K562 (cell line): ENCODE measurements around the gene ENOX2. TPM values are rescaled to one million over a fixed set of nuclear protein-coding genes. Genes with fewer than 3 reads are reported as not detected.

Experiments used
- BHLHE40 ChIP-seq: IDR thresholded peaks from 2 replicates; pipeline ENCODE4 v1.6.1; 2011; ENCODE audit warnings: low read length, improper control_type of control experiment
- DPF2 ChIP-seq: fragments of 450-650 bp; IDR thresholded peaks from 2 replicates; pipeline ENCODE4 v1.6.1; 2016
- ESRRA ChIP-seq: fragments of 450-650 bp; IDR thresholded peaks from 2 replicates; pipeline ENCODE4 v1.6.1; 2014; ENCODE audit warnings: low read depth, mild to moderate bottlenecking, moderate library complexity, borderline replicate concordance
- GATAD2B ChIP-seq: fragments of 450-650 bp; IDR thresholded peaks from 2 replicates; pipeline ENCODE4 v1.6.1; 2017; ENCODE audit warnings: mild to moderate bottlenecking, borderline replicate concordance
- HCFC1 ChIP-seq: IDR thresholded peaks from 2 replicates; pipeline ENCODE4 v1.6.1; 2012; ENCODE audit warnings: low read depth, low read length, improper control_type of control experiment
- MBD1 ChIP-seq: fragments of 250-450 bp; sonication (Bioruptor Pico); IDR thresholded peaks from 2 replicates; pipeline ENCODE4 v1.8.0; 2022; ENCODE audit warnings: inconsistent platforms
- MITF ChIP-seq: IDR thresholded peaks from 2 replicates; pipeline ENCODE4 v1.6.1; 2014; ENCODE audit warnings: antibody characterized with exemption
- MXI1 ChIP-seq: IDR thresholded peaks from 2 replicates; pipeline ENCODE4 v1.6.1; 2011; ENCODE audit warnings: low read depth, mild to moderate bottlenecking, improper control_type of control experiment, low read length
- RBM14 ChIP-seq: fragments of 200-400 bp; formaldehyde crosslinking; IDR thresholded peaks from 2 replicates; pipeline ENCODE4 v1.6.1; 2018; ENCODE audit warnings: low read depth, mild to moderate bottlenecking, low read length, moderate library complexity, borderline replicate concordance; ENCODE audit not compliant: insufficient read depth
- THAP12 ChIP-seq: fragments of 250-450 bp; sonication (Bioruptor Pico); IDR thresholded peaks from 2 replicates; pipeline ENCODE4 v1.9.0; 2021; ENCODE audit warnings: mild to moderate bottlenecking, inconsistent platforms
- TRIM25 ChIP-seq: fragments of 450-650 bp; IDR thresholded peaks from 2 replicates; pipeline ENCODE4 v1.7.0; 2016; ENCODE audit warnings: borderline replicate concordance
- ZC3H11A ChIP-seq: IDR thresholded peaks from 2 replicates; pipeline ENCODE4 v1.6.1; 2012; ENCODE audit warnings: low read depth, low read length, improper control_type of control experiment
- ZFP91 ChIP-seq: sonication (generic); formaldehyde crosslinking; IDR thresholded peaks from 2 replicates; pipeline ENCODE4 v1.8.0; 2022; ENCODE audit warnings: mild to moderate bottlenecking, missing genetic modification reagents
- ZNF280A ChIP-seq: fragments of 450-650 bp; IDR thresholded peaks from 2 replicates; pipeline ENCODE4 v1.6.1; 2018; ENCODE audit warnings: mild to moderate bottlenecking, low read depth; ENCODE audit not compliant: partially characterized antibody
- polyA plus RNA-seq, 8 experiments: library from polyadenylated mRNA; depleted of rRNA in 4 of 8; stranded (reverse) in 5 of 8; unstranded in 3 of 8; fragments of >200 nt; fragmentation: Nextera tagmentation in 2 of 8; fragmentation: Illumina TruSeq in 1 of 8; extraction: Ambion mirVana in 2 of 8; extraction: Trizol in 1 of 8; gene quantifications; 2 replicates each; pipeline versions ENCODE4 v1.2.1 to v1.2.3, GENCODE V29; 2011 to 2014; ENCODE audit warnings: inconsistent platforms in 1 of 8, missing spikeins in 1 of 8
- total RNA-seq, 7 experiments: library from RNA; depleted of rRNA in 6 of 7; stranded (reverse); fragments of >200 nt in 6 of 7; fragmentation: Illumina TruSeq in 2 of 7; extraction: Trizol in 2 of 7; gene quantifications; 2 replicates each; pipeline versions ENCODE4 v1.2.1 to v1.2.3, GENCODE V29; 2011 to 2021; ENCODE audit warnings: low replicate concordance in 1 of 7

Gene ENOX2
- total and polyA plus RNA-seq, 9 of the 15 experiments (the other 6 are each of a cell fraction or from before 2014, with no cell fraction given): 6.1 to 24.0 (median 13.8) TPM

- TF ChIP-seq THAP12 (CRISPR knock-in tag) (no peak), BHLHE40 (no peak), RBM14 (no peak), DPF2 (peak; percentile 98), ZFP91 (no peak), ESRRA (peak; percentile 91; the same call in 1 of the 2 replicates), MBD1 (no peak), TRIM25 (no peak), MITF (no peak), HCFC1 (no peak), GATAD2B (no peak), ZNF280A (no peak), ZC3H11A (no peak), MXI1 (no peak)
Measured at GRCh38 chrX:130952266-130953043, 49.4 kb upstream of the ENOX2 start (continued).
